ENCODE measurements around the gene C9.
"Not testable (repeated sequence)": the region's sequence is repeated elsewhere in the genome, so short reads cannot be mapped to it uniquely, and the experiment has no call there.

- not testable (repeated sequence) for TF ChIP-seq ESRRA (IDR thresholded peaks at IDR 0.05; ENCODE audit: borderline replicate concordance, low read length); POLR2A (IDR thresholded peaks at IDR 0.05; ENCODE audit: low read length); SREBF2 (IDR thresholded peaks at IDR 0.05)
Measured at GRCh38 chr5:39403761-39404160, 39.5 kb upstream of the C9 start.

Data from A549 (cell line).